Naive B cell (primary cell): ENCODE data around the gene C1RL. TPM values are rescaled to one million over a fixed set of nuclear protein-coding genes. Genes with fewer than 3 reads are reported as not detected.
"Not testable (repeated sequence)": the region's sequence is repeated elsewhere in the genome, so short reads cannot be mapped to it uniquely, and the experiment has no call there.

Source experiments
- ATAC-seq, 2 donors: fragments of 150-1000 bp; cut with Tn5 transposase; 2 replicates each; pipeline ENCODE4 v1.10.0; 2021; ENCODE audit warnings: low read depth in 2 of 2, mild to moderate bottlenecking in 2 of 2, moderate library complexity in 2 of 2
- DNase-seq: peaks from one replicate; pipeline ENCODE4 v3.0.0; 2022
- H3K27ac Mint-ChIP-seq, 6 donors: one replicate each; pipeline ENCODE4 v1.8.0; 2020 to 2022; ENCODE audit warnings: mild to moderate bottlenecking in 6 of 6, mixed read lengths in 6 of 6, moderate library complexity in 5 of 6, inconsistent platforms in 2 of 6
- H3K27me3 Mint-ChIP-seq, 3 donors: one replicate each; pipeline ENCODE4 v1.8.0; 2021 to 2022; ENCODE audit warnings: mixed read lengths in 3 of 3, mild to moderate bottlenecking in 1 of 3
- H3K36me3 Mint-ChIP-seq, 2 donors: one replicate each; pipeline ENCODE4 v1.8.0; 2020 to 2022; ENCODE audit warnings: mixed read lengths in 2 of 2, inconsistent platforms in 1 of 2, mild to moderate bottlenecking in 1 of 2
- H3K4me1 Mint-ChIP-seq, 3 donors: one replicate each; pipeline ENCODE4 v1.8.0; 2020 to 2022; ENCODE audit warnings: mixed read lengths in 3 of 3, inconsistent platforms in 1 of 3, mild to moderate bottlenecking in 1 of 3, moderate library complexity in 1 of 3
- H3K4me3 Mint-ChIP-seq, 8 donors: one replicate each; pipeline ENCODE4 v1.8.0; 2020 to 2022; ENCODE audit warnings: mild to moderate bottlenecking in 8 of 8, mixed read lengths in 8 of 8, moderate library complexity in 8 of 8, inconsistent platforms in 2 of 8
- H3K9me3 Mint-ChIP-seq, 7 donors: one replicate each; pipeline ENCODE4 v1.8.0; 2020 to 2022; ENCODE audit warnings: mixed read lengths in 7 of 7, mild to moderate bottlenecking in 5 of 7, inconsistent platforms in 2 of 7, moderate library complexity in 1 of 7
- polyA plus RNA-seq, 6 donors: library from polyadenylated mRNA; unstranded; fragments of 300-500 nt; fragmentation: Illumina TruSeq; gene quantifications; one replicate each; pipeline ENCODE4 v1.2.3, GENCODE V29; 2021; ENCODE audit warnings: low read depth in 6 of 6

The C1RL gene
- polyA plus RNA-seq, 6 donors from 2014 or later, result 2.4 to 9.6 (median 3.5) TPM

DNA sequence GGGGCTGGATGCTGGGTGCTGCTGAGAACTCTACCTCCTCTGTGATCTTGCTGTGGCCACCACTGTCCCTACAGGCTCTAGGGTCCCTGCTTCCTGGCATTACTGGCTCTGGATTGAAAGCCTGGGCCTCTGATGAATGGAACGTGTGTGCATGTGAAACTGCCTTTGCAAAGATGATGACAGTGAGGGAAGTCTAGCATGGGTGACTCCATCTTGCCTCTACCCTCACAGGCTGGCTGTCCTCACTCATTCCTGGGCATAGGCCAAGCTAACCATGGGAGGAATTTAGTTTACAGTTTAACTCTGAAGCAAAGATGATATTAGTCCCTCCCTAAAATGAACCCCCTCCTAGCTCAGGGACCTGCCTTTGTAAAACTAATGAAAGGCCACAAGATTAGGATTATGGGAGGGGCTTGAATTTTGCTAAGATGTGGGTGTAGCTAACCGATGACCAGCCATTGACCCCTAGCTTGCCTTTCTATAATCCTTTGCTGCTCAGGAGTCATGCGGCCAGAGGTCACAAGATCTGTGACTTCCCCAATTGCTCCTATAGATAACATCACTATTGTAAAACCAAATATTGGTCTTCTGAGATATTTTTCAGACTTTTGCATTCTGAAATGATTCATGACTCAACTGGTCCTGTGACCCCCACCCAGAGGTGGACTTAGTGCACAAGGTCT lies 50.7 kb downstream of the C1RL start:
- no peak for ATAC-seq
- H3K27me3 Mint-ChIP-seq, result peaks cover 33 to 72% (median 60%) of the 10 kb centered on the region in 3 donors
- no peaks in the 10 kb centered on the region for H3K36me3 Mint-ChIP-seq
- no peaks in the 10 kb centered on the region for H3K9me3 Mint-ChIP-seq
- H3K4me3 Mint-ChIP-seq, result peak overlapping the region in 1 of 8 donors; percentile 0
- DNase-seq, result no peak
- peaks cover 0 to 2% (median 0%) of the 10 kb centered on the region in 3 donors for H3K4me1 Mint-ChIP-seq
- no peak overlapping the region for H3K27ac Mint-ChIP-seq

DNA sequence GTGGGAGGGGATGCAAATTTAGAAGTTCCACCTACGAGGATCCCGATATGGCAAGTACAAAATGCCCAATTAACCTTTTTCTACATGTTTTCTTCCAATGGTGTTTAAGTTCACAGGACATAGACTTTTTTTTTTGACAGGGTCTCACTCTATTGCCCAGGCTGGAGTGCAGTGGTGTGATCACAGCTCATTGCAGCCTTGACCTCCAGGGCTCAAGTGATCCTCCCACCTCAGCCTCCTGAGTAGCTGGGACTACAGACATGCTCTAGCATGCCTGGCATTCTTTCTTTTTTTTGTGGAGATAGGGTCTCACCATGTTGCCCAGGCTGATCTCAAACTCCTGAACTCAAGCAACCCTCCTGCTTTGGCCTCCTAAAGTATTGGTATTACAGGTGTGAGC lies 53.3 kb downstream of the C1RL start:
- H3K4me1 Mint-ChIP-seq, ATAC-seq, H3K9me3 Mint-ChIP-seq, DNase-seq, H3K4me3 Mint-ChIP-seq, H3K36me3 Mint-ChIP-seq: not testable (repeated sequence)
- peak overlapping the region in 1 of 6 donors; percentile 17 for H3K27ac Mint-ChIP-seq
- H3K27me3 Mint-ChIP-seq, result peaks cover 32 to 66% (median 57%) of the 10 kb centered on the region in 3 donors

GRCh38 chr12:7054925-7055324 lies 54.1 kb downstream of the C1RL start:
- no peaks in the 10 kb centered on the region for H3K4me1 Mint-ChIP-seq
- ATAC-seq, result no peak

DNA sequence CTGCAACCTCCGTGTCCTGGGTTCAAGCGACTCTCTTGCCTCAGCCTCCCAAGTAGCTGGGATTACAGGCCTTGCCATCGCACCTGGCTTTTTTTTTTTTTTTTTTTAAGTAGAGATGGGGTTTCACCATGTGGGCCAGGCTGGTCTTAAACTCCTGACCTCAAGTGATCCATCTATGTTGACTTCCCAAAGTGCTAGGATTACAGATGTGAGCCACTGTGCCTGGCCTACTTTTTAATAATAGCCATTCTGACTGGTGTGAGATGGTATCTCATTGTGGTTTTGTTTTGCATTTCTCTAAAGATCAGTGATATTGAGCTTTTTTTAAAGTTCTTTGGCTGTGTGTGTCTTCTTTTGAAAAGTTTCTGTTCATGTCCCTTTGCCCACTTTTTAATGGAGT lies 59.0 kb downstream of the C1RL start:
- H3K4me3 Mint-ChIP-seq, H3K9me3 Mint-ChIP-seq, H3K36me3 Mint-ChIP-seq, H3K27ac Mint-ChIP-seq, ATAC-seq, DNase-seq, H3K4me1 Mint-ChIP-seq: not testable (repeated sequence)
- H3K27me3 Mint-ChIP-seq, result peaks cover 11 to 31% (median 26%) of the 10 kb centered on the region in 3 donors

More at GRCh38 chr12:7054925-7055324, 54.1 kb downstream of the C1RL start:
- Mint-ChIP-seq H3K36me3 (no peaks in the 10 kb centered on the region), H3K27me3 (peaks cover 32 to 58% (median 54%) of the 10 kb centered on the region in 3 donors), H3K9me3 (no peaks in the 10 kb centered on the region), H3K4me3 (no peak overlapping the region), H3K27ac (no peak overlapping the region)
- DNase-seq, result no peak

- H3K36me3 Mint-ChIP-seq, H3K4me1 Mint-ChIP-seq, ATAC-seq, DNase-seq, H3K9me3 Mint-ChIP-seq, H3K4me3 Mint-ChIP-seq: not testable (repeated sequence)
- Mint-ChIP-seq H3K27me3 (peaks cover 8 to 29% (median 22%) of the 10 kb centered on the region in 3 donors), H3K27ac (peak overlapping the region in 1 of 6 donors; percentile 19)
These were observed 59.5 kb downstream of the C1RL start for GRCh38 chr12:7049445-7049951.

- Mint-ChIP-seq H3K27ac (peak overlapping the region in 1 of 6 donors; percentile 62), H3K4me3 (no peak overlapping the region), H3K36me3 (no peaks in the 10 kb centered on the region), H3K4me1 (peaks cover 3 to 8% (median 6%) of the 10 kb centered on the region in 3 donors), H3K27me3 (peaks cover 3 to 10% (median 4%) of the 10 kb centered on the region in 3 donors), H3K9me3 (no peaks in the 10 kb centered on the region)
- ATAC-seq (no peak), DNase-seq (no peak)
These were observed 61.7 kb downstream of the C1RL start for GRCh38 chr12:7047306-7047705.

- ATAC-seq (no peak), DNase-seq (no peak)
- H3K9me3 Mint-ChIP-seq, result no peaks in the 10 kb centered on the region
- no peak overlapping the region for H3K27ac Mint-ChIP-seq
- no peak overlapping the region for H3K4me3 Mint-ChIP-seq
- peaks cover 3 to 8% (median 6%) of the 10 kb centered on the region in 3 donors for H3K4me1 Mint-ChIP-seq
- H3K36me3 Mint-ChIP-seq, result no peaks in the 10 kb centered on the region
- H3K27me3 Mint-ChIP-seq, result peaks cover 0 to 5% (median 0%) of the 10 kb centered on the region in 3 donors
These were observed 62.5 kb downstream of the C1RL start for GRCh38 chr12:7046383-7047105.

- DNase-seq, result no peak
- Mint-ChIP-seq H3K27ac (no peak overlapping the region), H3K36me3 (no peaks in the 10 kb centered on the region), H3K27me3 (peaks cover 0 to 5% (median 0%) of the 10 kb centered on the region in 3 donors), H3K4me1 (peaks cover 3 to 8% (median 6%) of the 10 kb centered on the region in 3 donors), H3K9me3 (no peaks in the 10 kb centered on the region), H3K4me3 (no peak overlapping the region)
- ATAC-seq, result no peak
These were observed 63.1 kb downstream of the C1RL start for GRCh38 chr12:7045913-7046312.

Other genes with a start within 250 kb of the C1RL start
- gene TPI1, start 241.7 kb downstream of the C1RL start, polyA plus RNA-seq, result 100 to 1,000 TPM; 294 to 712 (median 357) TPM
- gene SPSB2, start 235.9 kb downstream of the C1RL start, polyA plus RNA-seq, result 10 to 100 TPM in 2 of 6 donors, 1 to 10 TPM in 4; 7.9 to 15.5 (median 8.9) TPM
- 1 to 10 TPM; 4.1 to 8.7 (median 7.1) TPM for gene LRRC23, start 204.4 kb downstream of the C1RL start, polyA plus RNA-seq
- gene ENO2, start 194.6 kb downstream of the C1RL start, polyA plus RNA-seq, result 1 to 10 TPM; 3.8 to 8.4 (median 5.9) TPM
- 1 to 10 TPM in 3 of 6 donors, under 1 TPM in 2, not detected in 1; 0.57 to 2.2 (median 1.1) TPM for gene ATN1, start 181.3 kb downstream of the C1RL start, polyA plus RNA-seq
- gene RNU7-1, start 165.4 kb downstream of the C1RL start, polyA plus RNA-seq, result not detected
- 100 to 1,000 TPM; 126 to 211 (median 194) TPM for gene C12orf57, start 165.2 kb downstream of the C1RL start, polyA plus RNA-seq
- 1,000 to 10,000 TPM in 1 of 6 donors, 100 to 1,000 TPM in 5; 398 to 1,059 (median 612) TPM for gene PTPN6, start 157.9 kb downstream of the C1RL start, polyA plus RNA-seq
- gene PHB2, start 138.6 kb downstream of the C1RL start, polyA plus RNA-seq, result 100 to 1,000 TPM; 107 to 127 (median 114) TPM
- gene EMG1, start 138.3 kb downstream of the C1RL start, polyA plus RNA-seq, result 10 to 100 TPM; 69.7 to 82.7 (median 80.4) TPM
- 10 to 100 TPM; 14.4 to 30.7 (median 16.7) TPM for gene LPCAT3, start 90.7 kb downstream of the C1RL start, polyA plus RNA-seq
- under 1 TPM in 1 of 6 donors, not detected in 5; 0.12 TPM for gene C1S, start 48.5 kb downstream of the C1RL start, polyA plus RNA-seq
- 1 to 10 TPM in 4 of 6 donors, under 1 TPM in 1, not detected in 1; 0.95 to 3.1 (median 1.9) TPM for gene C1R, start 16.8 kb downstream of the C1RL start, polyA plus RNA-seq
- under 1 TPM in 1 of 6 donors, not detected in 5; 0.51 TPM for gene RBP5, start 19.7 kb upstream of the C1RL start, polyA plus RNA-seq
- gene CLSTN3, start 21.2 kb upstream of the C1RL start, polyA plus RNA-seq, result 1 to 10 TPM in 5 of 6 donors, not detected in 1; 1.7 to 3.4 (median 2.9) TPM
- 10 to 100 TPM in 4 of 6 donors, 1 to 10 TPM in 2; 8.3 to 15.3 (median 12.3) TPM for gene PEX5, start 80.5 kb upstream of the C1RL start, polyA plus RNA-seq
- not detected for gene ACSM4, start 194.9 kb upstream of the C1RL start, polyA plus RNA-seq